HG02852 (cell line): Measurements from ENCODE around the gene DRC1.

Source experiments
- ATAC-seq: cut with Tn5 transposase; IDR thresholded peaks from one replicate; pipeline ENCODE4 v1.9.1; 2021; ENCODE audit warnings: mild to moderate bottlenecking, moderate library complexity; ENCODE audit not compliant: unreplicated experiment

Gene DRC1

DNA sequence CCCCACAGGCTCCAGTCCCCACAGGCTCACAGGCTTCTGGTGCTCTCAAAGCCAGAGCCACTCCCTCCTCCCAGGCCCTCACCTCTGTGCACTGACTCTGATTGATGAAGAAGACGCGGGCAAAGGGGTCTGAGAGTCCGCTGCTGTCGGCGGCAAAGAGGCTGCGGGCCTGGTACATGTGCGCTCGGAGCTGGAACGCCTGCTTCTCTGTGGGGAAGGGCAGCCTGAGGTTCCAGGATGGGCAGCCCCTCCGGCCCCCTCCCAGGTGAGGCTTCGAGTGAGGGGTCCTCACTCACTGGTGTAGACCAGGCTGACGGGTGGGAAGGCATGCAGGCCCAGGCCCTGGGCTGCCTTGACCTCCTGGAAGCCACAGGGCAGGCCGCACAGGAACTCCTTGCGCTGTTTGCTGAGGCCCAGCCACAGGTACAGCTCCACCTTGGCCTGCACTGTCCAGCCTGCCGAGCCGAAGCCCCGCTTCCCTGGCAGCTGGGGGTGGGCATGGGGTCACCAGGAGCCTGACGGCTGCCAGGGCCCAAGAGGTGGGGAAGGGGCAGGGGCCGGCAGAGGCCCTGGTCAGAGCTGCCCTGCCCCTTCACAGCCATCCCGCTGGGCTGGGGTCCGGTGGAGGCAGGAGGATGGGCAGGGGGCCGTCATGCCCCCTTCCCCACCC is 74.2 kb downstream of the DRC1 start:
- ATAC-seq = no peak

DNA sequence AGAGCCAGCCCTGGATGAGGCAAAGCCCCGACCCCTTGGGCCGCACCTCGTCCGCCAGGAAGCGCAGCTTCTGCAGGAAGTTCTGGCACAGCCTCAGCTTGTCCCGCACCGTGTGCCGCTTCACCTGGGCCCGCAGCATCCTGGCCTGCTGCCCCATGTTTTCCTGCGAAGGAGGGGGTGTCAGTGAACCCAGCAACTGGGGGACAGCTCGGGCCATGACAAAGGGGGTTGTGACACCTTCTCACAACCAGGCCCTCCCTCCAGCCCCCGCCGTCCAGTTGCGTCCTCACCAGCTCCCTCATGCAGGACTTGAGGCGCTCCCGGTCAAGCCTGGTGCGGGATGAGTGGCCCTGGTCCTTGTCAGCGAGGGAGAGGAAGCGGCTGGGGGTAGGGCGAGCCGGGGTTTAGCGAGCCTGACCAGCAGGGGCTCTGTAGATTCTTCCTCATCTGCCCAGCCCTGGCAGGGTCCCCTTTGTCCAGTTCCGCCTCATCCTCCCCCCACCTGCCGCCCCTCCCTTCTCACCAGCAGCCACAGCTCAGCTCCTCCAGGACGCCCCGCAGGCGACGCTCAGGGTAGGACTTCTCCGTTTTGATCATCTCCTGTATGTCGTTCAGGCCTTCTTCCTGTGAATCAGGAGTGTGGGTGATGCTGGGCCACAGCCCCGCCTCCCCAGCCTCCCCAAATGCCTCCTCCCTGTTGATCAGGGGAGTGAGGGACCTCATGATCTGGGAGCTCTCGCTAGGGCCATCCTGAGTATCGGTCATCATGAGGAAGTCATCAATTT is 75.6 kb downstream of the DRC1 start:
- no peak for ATAC-seq

- ATAC-seq = no peak
These were observed 76.2 kb downstream of the DRC1 start, which contains the start of gene OTOF for GRCh38 chr2:26477911-26478253. Gene OTOF, minus strand, starts transcription at chr2:26478124.

DNA sequence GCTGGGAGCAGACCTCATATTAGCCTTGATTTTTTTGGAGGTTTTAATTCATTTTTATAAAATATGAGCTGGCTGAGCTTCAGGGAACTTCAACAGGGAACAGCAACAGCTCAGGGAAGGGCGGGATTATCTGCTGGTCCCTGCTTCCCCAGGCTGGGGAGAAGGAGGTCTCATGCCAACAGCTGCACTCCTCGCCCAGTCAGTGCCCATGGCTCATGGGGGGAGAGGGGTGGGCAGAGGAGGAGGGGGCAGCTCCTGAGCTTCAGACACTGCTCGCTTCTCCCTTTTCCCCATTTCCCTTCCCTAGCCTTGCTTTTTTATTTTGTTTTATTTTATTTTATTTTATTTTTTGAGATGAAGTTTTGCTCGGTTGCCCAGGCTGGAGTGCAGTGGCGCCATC is 76.6 kb downstream of the DRC1 start:
- no peak for ATAC-seq

DNA sequence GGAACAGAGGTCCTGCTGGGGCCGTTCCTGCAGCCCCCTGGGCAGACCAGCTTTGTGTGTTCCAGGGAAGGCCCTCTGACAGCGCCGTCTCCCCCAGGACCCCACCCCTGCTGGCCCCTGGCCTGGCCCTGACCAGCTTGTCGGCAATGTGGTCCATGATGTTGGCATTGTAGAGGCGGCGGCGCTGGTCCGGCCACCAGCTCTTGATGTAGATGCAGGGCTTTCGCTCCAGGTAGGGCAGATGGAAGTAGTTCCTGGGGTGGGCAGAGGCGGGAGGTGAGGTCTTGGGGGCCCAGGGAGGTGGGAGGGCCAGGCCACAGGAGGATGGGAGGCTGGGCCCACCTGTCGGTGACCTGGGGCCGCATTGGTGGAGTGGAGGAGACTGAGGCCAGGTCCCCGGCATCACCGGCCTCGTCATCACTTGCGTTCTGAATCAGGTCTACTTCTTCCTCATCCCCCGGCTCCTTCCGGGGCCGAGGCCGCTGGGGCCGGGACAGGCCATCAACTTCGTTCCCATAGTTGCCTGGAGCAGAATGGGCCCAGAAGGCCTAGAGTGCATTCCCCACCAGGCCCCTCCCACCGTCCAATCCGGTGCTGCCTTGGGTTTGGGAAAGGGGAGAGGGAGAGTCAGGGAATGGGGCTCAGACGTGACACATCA is 77.5 kb downstream of the DRC1 start:
- ATAC-seq = no peak

GRCh38 chr2:26479789-26480565 is 78.3 kb downstream of the DRC1 start:
- ATAC-seq = no peak

DNA sequence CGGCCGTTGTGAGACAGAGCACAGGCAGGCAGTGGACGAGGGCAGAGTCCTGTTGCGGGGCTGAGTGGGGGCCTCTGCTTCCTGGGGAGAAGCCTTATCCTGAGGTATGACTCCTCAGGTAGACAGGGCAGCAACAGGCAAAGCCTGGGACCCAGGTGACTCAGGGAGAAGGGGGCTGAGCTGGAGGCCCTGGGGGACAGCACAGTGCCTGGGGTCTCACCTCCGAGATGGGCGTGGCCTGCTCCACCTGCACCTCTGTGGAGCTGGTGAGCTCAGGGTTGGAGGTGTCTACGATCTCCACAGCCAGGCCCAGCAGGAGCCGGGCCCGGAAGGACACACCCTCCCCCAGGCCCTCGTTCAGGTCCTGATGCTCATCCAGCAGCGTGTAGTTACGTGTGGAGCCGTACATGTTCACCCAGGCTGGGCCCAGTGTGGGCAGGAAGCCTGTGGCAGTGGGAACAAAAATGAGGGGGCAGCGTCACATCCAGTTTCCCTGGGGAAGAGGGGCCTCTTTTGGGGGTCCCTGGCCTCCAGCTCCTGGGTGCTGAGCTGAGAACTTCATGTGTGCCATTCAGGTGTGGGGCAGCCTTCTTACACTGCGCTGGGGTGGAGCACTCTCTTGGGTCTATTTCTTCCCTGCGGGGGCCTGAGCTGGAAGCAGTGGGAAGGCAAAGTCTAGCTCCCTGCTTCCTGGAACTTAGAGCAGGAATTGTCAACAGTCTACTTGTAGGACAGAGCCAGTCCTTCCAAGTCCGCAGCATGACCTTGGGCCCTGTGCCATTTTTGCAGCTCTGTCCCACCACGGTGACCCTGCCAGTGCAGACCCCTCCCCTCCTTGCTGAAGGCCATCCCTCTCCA is 79.1 kb downstream of the DRC1 start:
- ATAC-seq = no peak

- no peak for ATAC-seq
These were observed 80.0 kb downstream of the DRC1 start for GRCh38 chr2:26481706-26482105.

GRCh38 chr2:26482211-26483026 is 80.7 kb downstream of the DRC1 start:
- ATAC-seq = no peak

DNA sequence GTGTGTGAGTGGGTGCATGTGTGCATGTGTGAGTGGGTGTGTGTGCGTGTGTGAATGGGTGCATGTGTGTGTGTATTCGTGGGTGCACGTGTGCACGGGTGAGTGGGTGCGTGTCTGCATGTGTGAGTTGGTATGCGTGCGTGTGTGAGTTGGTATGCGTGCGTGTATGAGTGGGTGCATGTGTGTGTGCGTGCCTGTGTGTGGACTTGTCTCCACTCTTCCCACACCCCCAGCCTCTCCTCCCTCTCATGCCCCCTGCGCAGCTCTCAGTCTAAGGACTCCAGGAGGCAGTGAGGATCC is 81.3 kb downstream of the DRC1 start:
- no peak for ATAC-seq

GRCh38 chr2:26483516-26483915 is 81.8 kb downstream of the DRC1 start:
- ATAC-seq = no peak

DNA sequence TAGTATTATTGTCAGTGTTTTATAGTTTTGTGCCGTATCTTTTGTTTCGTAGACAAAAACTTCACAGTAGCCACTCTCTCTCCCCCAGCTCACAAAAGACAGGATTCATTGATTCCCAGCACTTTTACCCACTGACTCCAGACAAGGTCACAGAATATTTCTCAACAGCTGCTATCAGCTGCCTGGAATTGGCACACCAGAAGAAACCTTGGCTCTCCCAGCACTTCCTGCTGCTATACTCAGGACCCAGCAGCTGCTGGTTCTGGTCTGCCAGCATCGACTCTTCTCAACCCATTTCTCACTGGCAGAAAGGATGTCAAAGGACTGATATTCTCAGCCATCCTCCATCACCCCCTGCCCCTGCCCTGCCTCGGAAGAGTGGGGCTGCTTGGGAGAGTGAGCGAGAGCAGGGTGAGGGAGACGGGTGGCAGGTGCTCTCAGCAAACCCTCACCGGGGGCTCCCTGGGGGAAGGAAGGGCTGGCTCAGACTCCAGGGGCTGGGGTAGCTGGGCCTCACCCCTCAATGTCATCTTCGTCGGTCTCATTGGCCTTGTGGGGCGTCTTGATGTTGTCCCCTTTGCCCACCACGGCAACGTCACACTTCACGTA is 82.3 kb downstream of the DRC1 start:
- ATAC-seq = no peak

DNA sequence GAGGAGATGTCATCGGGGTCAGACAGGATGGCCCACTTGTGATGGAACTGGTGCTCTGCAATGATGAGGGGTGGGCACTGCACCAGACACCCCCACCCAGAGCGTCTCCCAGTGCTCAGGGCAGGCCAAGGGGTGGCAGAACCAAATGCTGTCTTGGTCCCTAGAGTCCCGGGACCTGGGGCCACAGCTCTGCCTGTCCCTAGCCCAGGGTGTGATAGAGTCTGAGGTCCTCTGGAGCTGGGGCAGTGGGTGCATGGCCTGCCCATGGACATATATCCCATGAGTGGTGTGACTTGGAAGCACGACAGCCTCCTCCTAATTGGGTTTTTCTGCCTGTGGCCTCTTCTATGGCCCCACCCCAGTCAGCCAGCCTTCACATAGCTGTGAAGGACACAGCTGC is 82.9 kb downstream of the DRC1 start:
- no peak for ATAC-seq

DNA sequence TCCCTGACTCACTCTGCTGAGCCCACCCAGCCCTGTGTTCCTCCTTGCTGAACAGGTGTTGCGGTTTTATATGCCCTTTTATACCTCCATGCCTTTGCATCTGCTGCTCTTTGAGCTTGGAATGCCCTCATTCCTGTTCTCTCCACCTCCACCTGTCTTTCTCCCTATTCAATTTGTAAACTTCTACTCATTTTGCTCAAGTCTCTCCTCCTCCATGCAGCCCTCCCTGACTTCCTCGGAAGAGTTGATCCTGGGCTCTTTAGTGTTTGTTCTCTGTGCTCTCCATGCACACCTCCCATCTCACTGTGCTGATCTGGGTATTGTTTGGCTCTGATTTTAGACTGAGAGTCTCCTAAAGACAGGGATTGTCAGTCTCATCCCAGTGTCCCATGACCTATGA is 83.4 kb downstream of the DRC1 start:
- ATAC-seq = no peak

GRCh38 chr2:26485725-26486418 is 84.2 kb downstream of the DRC1 start:
- no peak for ATAC-seq

DNA sequence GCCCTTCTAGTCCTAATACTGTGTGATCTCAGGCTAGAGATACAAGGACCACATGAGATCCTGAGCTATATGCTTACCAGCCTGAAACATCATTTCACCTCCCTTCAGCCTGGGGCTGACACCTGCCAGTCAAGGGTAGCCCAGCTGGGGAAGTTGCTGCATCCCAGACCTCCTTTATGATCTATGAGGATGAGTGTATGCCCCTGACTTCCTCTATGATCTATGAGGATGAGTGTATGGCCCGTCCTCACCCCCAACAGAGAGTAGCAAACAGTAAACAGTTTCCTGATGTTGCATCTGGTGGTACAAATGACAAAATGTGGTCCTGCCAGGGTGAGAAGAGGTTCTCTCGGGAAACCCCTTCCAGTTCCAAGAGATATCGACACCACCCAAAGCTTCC is 85.1 kb downstream of the DRC1 start:
- no peak for ATAC-seq

- ATAC-seq = no peak
These were observed 85.5 kb downstream of the DRC1 start for GRCh38 chr2:26487192-26487591.

- no peak for ATAC-seq
These were observed 86.9 kb downstream of the DRC1 start for GRCh38 chr2:26488463-26489212.
